Spleen (tissue), 11 donors: Measurements from ENCODE around the gene NEFH. TPM values are rescaled to one million over a fixed set of nuclear protein-coding genes. Genes with fewer than 3 reads are reported as not detected.

Experiments used
- DNase-seq: peaks from one replicate; pipeline ENCODE4 v3.0.0-alpha.2; 2020
- H3K27ac ChIP-seq, 8 donors: fragments of 200-600 bp; sonication (generic) in 7 of 8; 1 replicate in 4 of 8; 2 replicates in 4 of 8; pipeline versions ENCODE4 v1.5.0 to v1.8.0; 2016 to 2021; ENCODE audit warnings: inconsistent platforms in 4 of 8, mild to moderate bottlenecking in 4 of 8, moderate library complexity in 1 of 8
- H3K27me3 ChIP-seq, 7 donors: fragments of 200-600 bp; sonication (generic) in 6 of 7; replicated peaks in 1 of 7; 1 replicate in 4 of 7; 2 replicates in 3 of 7; pipeline versions ENCODE4 v1.5.0 to v1.8.0; 2016 to 2021; ENCODE audit warnings: inconsistent platforms in 3 of 7, mild to moderate bottlenecking in 1 of 7
- H3K36me3 ChIP-seq, 6 donors: fragments of 200-600 bp; sonication (generic) in 5 of 6; 1 replicate in 4 of 6; 2 replicates in 2 of 6; pipeline versions ENCODE4 v1.5.0 to v1.8.0; 2016 to 2021; ENCODE audit warnings: inconsistent platforms in 2 of 6
- H3K4me1 ChIP-seq, 6 donors: fragments of 200-600 bp; sonication (generic) in 5 of 6; 1 replicate in 3 of 6; 2 replicates in 3 of 6; pipeline versions ENCODE4 v1.5.0 to v1.8.0; 2016 to 2021; ENCODE audit warnings: inconsistent platforms in 3 of 6
- H3K4me3 ChIP-seq, 8 donors: fragments of 200-600 bp; sonication (generic) in 7 of 8; 1 replicate in 4 of 8; 2 replicates in 4 of 8; pipeline versions ENCODE4 v1.5.0 to v1.8.0; 2016 to 2021; ENCODE audit warnings: inconsistent platforms in 4 of 8, mild to moderate bottlenecking in 4 of 8, moderate library complexity in 2 of 8
- H3K9me3 ChIP-seq, 8 donors: fragments of 200-600 bp; sonication (generic) in 7 of 8; 1 replicate in 4 of 8; 2 replicates in 4 of 8; pipeline versions ENCODE4 v1.5.0 to v1.8.0; 2016 to 2021; ENCODE audit warnings: inconsistent platforms in 4 of 8
- POLR2A ChIP-seq, 3 donors: fragments of 450-650 bp; IDR thresholded peaks; one replicate each; pipeline ENCODE4 v1.5.1; 2017; ENCODE audit warnings: antibody characterized with exemption in 3 of 3, mild to moderate bottlenecking in 1 of 3
- POLR2AphosphoS5 ChIP-seq, 3 donors: sonication (generic); formaldehyde crosslinking; IDR thresholded peaks; one replicate each; pipeline ENCODE4 v1.5.1; 2017; ENCODE audit warnings: antibody characterized with exemption in 3 of 3
- WGBS, 5 donors: extraction: QIAGEN DNeasy Blood & Tissue Kit in 3 of 5; methylation state at CpG; one replicate each; pipeline versions ENCODE4 v1.1.5 to v1.1.7; 2013 to 2018; 5-methylcytosine and 5-hydroxymethylcytosine counted together
- intact Hi-C: fragments of 100-400 bp; cut with DNase I; formaldehyde crosslinking; loops from one replicate; pipeline ENCODE4 v1.15.0; 2023; ENCODE audit warnings: low total_unique reads
- polyA plus RNA-seq, 3 donors: library from polyadenylated mRNA; stranded (reverse); fragments of 200-250 nt; gene quantifications; one replicate each; pipeline ENCODE4 v1.2.1, GENCODE V29; 2013
- total RNA-seq, 7 donors: library from RNA; depleted of rRNA in 3 of 7; stranded (reverse); fragments of >200 nt in 3 of 7; fragmentation: NEBNext Ultra II Directional in 4 of 7; extraction: Animal tissue kit (Norgen Biotek cat#: 25700) in 4 of 7; gene quantifications; one replicate each; pipeline versions ENCODE4 v1.1.0 to v1.2.1, GENCODE V29; 2016 to 2021
- TF ChIP-seq, protein P1 (sequence below), 11 experiments: fragments of 200-600 bp in 7 of 11; fragments of 450-650 bp in 4 of 11; sonication (generic) in 4 of 11; IDR thresholded peaks in 8 of 11; conservative IDR thresholded peaks in 3 of 11; 1 replicate in 7 of 11; 2 replicates in 4 of 11; pipeline versions ENCODE4 v1.4.0 to v1.8.0; 2016 to 2021; ENCODE audit warnings: antibody characterized with exemption in 11 of 11, inconsistent platforms in 4 of 11, mild to moderate bottlenecking in 1 of 11
- donor health status: healthy with polysubstance abuse.
- donor health status: DM: no; HTN: no; CAD: no; lungs with moderate emphysema.
- donor health status: DM: no; HTN: no; CAD: no.
- donor health status: Bipolar disorder and iron deficiency.
- donor health status: healthy.
- donor health status: DM: no; HTN: no; CAD: no.
- donor health status: DM: yes; HTN: yes; CAD: no.

The NEFH gene
- total and polyA plus RNA-seq, 10 donors: 0.50 to 1.7 (median 1.2) TPM

DNA sequence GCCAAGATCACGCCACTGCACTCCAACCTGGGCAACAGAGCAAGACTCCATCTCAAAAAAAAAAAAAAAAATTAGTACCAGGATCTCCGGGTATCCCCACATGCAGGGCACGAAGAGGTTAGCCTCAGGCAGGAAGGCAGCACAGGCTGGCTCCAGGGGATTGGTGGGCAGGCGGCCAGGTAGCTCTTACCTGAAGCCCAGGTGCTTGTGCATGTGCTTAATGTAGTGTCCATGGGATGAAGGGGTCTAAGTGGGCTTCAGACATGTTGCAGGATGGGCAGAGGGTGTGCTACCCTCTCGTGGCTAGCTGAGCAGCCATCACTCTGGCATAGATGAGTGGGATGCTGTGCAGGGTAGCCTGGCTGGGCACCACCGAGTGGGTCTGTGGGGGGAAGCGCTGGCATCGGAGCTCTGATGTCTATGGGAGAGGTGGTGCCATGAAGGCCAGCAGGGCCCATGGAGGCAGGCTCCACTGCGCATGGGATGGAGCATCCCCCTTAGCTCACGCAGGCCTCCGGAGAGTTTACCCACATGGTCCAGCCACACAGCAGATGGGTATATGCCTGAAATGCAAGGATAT lies 30.6 kb upstream of the NEFH start:
- Histone ChIP-seq H3K4me1 (no peaks in the 10 kb centered on the region), H3K27ac (no peak overlapping the region), H3K4me3 (no peak overlapping the region), H3K27me3 (no peaks in the 10 kb centered on the region), H3K36me3 (no peaks in the 10 kb centered on the region), H3K9me3 (no peaks in the 10 kb centered on the region)
- WGBS, 5 donors: 86 to 95% (median 92%) methylated on average over 9 to 11 of the region's 11 CpGs
- no peak for DNase-seq
- intact Hi-C loops: no loop called here
- TF ChIP-seq, protein P1, sequence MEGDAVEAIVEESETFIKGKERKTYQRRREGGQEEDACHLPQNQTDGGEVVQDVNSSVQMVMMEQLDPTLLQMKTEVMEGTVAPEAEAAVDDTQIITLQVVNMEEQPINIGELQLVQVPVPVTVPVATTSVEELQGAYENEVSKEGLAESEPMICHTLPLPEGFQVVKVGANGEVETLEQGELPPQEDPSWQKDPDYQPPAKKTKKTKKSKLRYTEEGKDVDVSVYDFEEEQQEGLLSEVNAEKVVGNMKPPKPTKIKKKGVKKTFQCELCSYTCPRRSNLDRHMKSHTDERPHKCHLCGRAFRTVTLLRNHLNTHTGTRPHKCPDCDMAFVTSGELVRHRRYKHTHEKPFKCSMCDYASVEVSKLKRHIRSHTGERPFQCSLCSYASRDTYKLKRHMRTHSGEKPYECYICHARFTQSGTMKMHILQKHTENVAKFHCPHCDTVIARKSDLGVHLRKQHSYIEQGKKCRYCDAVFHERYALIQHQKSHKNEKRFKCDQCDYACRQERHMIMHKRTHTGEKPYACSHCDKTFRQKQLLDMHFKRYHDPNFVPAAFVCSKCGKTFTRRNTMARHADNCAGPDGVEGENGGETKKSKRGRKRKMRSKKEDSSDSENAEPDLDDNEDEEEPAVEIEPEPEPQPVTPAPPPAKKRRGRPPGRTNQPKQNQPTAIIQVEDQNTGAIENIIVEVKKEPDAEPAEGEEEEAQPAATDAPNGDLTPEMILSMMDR (IDR thresholded peaks at IDR 0.05 in 8 of 11, conservative IDR thresholded peaks at IDR 0.05 in 3 of 11): no peak
- TF ChIP-seq POLR2A (IDR thresholded peaks at IDR 0.05) (no peak), POLR2AphosphoS5 (IDR thresholded peaks at IDR 0.05) (no peak)

DNA sequence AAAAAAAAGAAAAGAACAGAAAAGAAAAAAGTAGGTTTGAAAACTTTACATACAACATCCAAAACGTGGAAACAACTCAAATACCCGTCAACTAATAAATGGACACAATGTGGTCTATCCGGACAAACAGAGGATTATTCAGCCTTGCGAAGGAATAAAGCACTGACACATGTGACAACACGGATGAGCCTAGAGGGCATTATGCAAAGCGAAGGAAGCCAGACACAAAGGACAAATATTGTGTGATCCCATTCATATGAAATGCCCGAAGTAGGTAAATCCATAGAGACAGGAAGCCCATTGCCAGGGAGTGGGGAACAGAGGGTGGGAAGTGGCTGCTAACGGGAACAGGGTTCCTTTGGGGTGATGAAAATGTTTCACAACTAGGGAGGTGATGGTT lies 29.8 kb upstream of the NEFH start:
- H3K4me1 ChIP-seq: no peaks in the 10 kb centered on the region
- no peaks in the 10 kb centered on the region for H3K36me3 ChIP-seq
- TF ChIP-seq, protein P1 (IDR thresholded peaks at IDR 0.05 in 8 of 11, conservative IDR thresholded peaks at IDR 0.05 in 3 of 11): no peak
- TF ChIP-seq POLR2A (IDR thresholded peaks at IDR 0.05) (no peak), POLR2AphosphoS5 (IDR thresholded peaks at IDR 0.05) (no peak)
- H3K9me3 ChIP-seq: no peaks in the 10 kb centered on the region
- intact Hi-C loops: no loop called here
- H3K27me3 ChIP-seq: no peaks in the 10 kb centered on the region
- no peak overlapping the region for H3K27ac ChIP-seq
- no peak overlapping the region for H3K4me3 ChIP-seq
- DNase-seq: no peak
- WGBS, 5 donors: 79 to 90% (median 86%) methylated on average over 8 of the region's 8 CpGs

DNA sequence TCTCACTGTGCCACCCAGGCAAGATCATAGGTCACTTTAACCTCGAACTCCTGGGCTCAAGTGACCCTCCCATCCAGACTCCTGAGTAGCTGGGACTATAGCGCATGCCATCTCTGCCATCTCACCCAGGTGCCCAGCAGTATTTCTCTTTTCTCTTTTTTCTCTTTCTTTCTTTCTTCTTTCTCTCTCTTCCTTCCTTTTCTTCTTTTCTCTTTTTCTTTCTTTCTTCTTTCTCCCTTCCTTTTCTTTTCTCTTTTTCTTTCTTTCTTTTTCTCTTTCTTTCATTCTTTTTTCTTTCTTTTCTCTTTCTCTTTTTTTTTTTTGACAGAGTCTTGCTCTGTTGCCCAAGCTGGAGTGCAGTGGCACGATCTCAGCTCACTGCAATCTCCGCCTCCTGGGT lies 28.2 kb upstream of the NEFH start:
- DNase-seq: no peak
- 85 to 89% (median 85%) methylated on average over 4 of the region's 4 CpGs for WGBS, 5 donors
- Histone ChIP-seq H3K4me1 (no peaks in the 10 kb centered on the region), H3K4me3 (no peak overlapping the region), H3K27me3 (no peaks in the 10 kb centered on the region), H3K36me3 (no peaks in the 10 kb centered on the region), H3K27ac (no peak overlapping the region), H3K9me3 (no peaks in the 10 kb centered on the region)
- TF ChIP-seq, protein P1 (IDR thresholded peaks at IDR 0.05 in 8 of 11, conservative IDR thresholded peaks at IDR 0.05 in 3 of 11): no peak
- no peak for TF ChIP-seq POLR2A (IDR thresholded peaks at IDR 0.05)
- TF ChIP-seq POLR2AphosphoS5 (IDR thresholded peaks at IDR 0.05): no peak
- intact Hi-C loops: no loop called here

DNA sequence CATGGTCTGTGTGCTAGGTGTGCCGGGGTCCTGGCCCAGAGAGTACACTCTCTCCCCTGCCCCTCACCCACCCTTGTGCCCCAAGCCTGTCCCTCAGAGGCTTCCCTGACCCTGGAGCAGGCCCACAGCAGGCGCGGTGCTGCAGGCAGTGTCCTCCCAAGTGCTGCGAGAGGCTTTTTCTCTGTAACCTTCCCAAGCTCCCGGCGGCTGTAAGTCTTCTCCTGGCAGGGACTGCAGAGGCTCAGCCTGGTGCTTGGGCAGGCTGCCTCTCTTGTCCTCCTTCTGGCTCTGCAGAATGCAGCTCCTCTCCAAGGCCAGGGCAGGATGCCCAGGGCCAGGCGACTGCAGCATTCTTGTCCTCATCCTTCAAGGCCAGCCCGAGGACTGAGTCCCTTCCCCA lies 25.7 kb upstream of the NEFH start:
- Histone ChIP-seq H3K36me3 (no peaks in the 10 kb centered on the region), H3K4me1 (no peaks in the 10 kb centered on the region), H3K27me3 (no peaks in the 10 kb centered on the region), H3K9me3 (no peaks in the 10 kb centered on the region), H3K4me3 (no peak overlapping the region), H3K27ac (no peak overlapping the region)
- DNase-seq: no peak
- no peak for TF ChIP-seq POLR2AphosphoS5 (IDR thresholded peaks at IDR 0.05)
- TF ChIP-seq POLR2A (IDR thresholded peaks at IDR 0.05): no peak
- TF ChIP-seq, protein P1 (IDR thresholded peaks at IDR 0.05 in 8 of 11, conservative IDR thresholded peaks at IDR 0.05 in 3 of 11): no peak
- WGBS, 5 donors: 67 to 91% (median 88%) methylated on average over 5 to 8 of the region's 8 CpGs
- intact Hi-C loops: no loop called here
